ENCODE results near the gene CHD5.

Gene CHD5

GRCh38 chr1:6184083-6184783 lies 4.1 kb upstream of the CHD5 start:
- H3K4me2 ChIP-seq (ENCODE audit: low read depth, low read length): no peak overlapping the region
- TF ChIP-seq CTCF (IDR thresholded peaks at IDR 0.05; ENCODE audit: low read length) (no peak), EZH2phosphoT487 (IDR thresholded peaks at IDR 0.05; ENCODE audit: low read length) (no peak), EZH2 (optimal IDR thresholded peaks at IDR 0.05; ENCODE audit: low read depth, low read length) (no peak)
- H2AFZ ChIP-seq (ENCODE audit: low read length): no peak overlapping the region
- H3K4me1 ChIP-seq (ENCODE audit: low read length): no peaks in the 10 kb centered on the region
- no peak overlapping the region for H3K27ac ChIP-seq (ENCODE audit: low read length)
- peaks cover 33% of the 10 kb centered on the region for H4K20me1 ChIP-seq (ENCODE audit: insufficient read depth, low read length)
- no peak for DNase-seq
- H3F3A ChIP-seq (ENCODE audit: insufficient read depth, low read length): peaks cover 16% of the 10 kb centered on the region
- H3K27me3 ChIP-seq (replicated peaks; ENCODE audit: insufficient read depth, low read length): peaks cover 12% of the 10 kb centered on the region
- H3K9me3 ChIP-seq (replicated peaks; ENCODE audit: insufficient read depth, low read length): no peaks in the 10 kb centered on the region
- no peak overlapping the region for H3K4me3 ChIP-seq (ENCODE audit: low read length)
- H3K9ac ChIP-seq (ENCODE audit: low read length): no peak overlapping the region
- no peaks in the 10 kb centered on the region for H3K9me2 ChIP-seq (replicated peaks; ENCODE audit: insufficient read depth, low read length)
- peaks cover 22% of the 10 kb centered on the region for H3K79me2 ChIP-seq (ENCODE audit: low read length)
- H3K36me3 ChIP-seq (replicated peaks; ENCODE audit: insufficient read depth, low read length): no peaks in the 10 kb centered on the region

DNA sequence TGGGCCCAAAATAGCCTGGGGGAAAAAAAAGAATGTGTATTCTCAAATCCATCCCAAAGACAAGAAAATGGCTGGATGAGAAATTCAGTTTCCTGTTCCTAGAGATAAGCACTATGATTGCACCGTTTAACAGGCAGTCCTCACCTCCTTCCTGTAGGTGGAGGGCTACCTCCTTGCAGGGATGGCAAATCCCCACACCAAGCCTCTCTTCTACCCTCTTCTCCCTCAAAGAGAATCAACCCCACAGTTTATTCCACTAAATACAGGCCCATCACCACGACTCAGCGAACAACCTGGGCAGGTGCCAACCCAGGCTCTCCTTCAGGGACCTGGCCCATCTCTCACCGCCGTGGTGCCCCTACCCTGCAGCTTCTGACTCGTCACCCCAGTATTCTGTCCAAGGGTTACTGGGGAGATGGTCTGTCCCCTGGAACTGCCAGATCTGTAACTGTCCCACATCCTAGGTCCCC lies 3.4 kb upstream of the CHD5 start:
- DNase-seq: no peak
- no peaks in the 10 kb centered on the region for H3K4me1 ChIP-seq (ENCODE audit: low read length)

GRCh38 chr1:6181347-6181770 lies 1.2 kb upstream of the CHD5 start:
- no peaks in the 10 kb centered on the region for H3K4me1 ChIP-seq (ENCODE audit: low read length)
- H3K9me3 ChIP-seq (replicated peaks; ENCODE audit: insufficient read depth, low read length): no peaks in the 10 kb centered on the region
- peaks cover 16% of the 10 kb centered on the region for H3F3A ChIP-seq (ENCODE audit: insufficient read depth, low read length)
- H3K79me2 ChIP-seq (ENCODE audit: low read length): no peaks in the 10 kb centered on the region
- peaks cover 40% of the 10 kb centered on the region for H3K27me3 ChIP-seq (replicated peaks; ENCODE audit: insufficient read depth, low read length)
- H3K27ac ChIP-seq (ENCODE audit: low read length): no peak overlapping the region
- no peak overlapping the region for H3K9ac ChIP-seq (ENCODE audit: low read length)
- TF ChIP-seq EZH2 (optimal IDR thresholded peaks at IDR 0.05; ENCODE audit: low read depth, low read length): no peak
- TF ChIP-seq EZH2phosphoT487 (IDR thresholded peaks at IDR 0.05; ENCODE audit: low read length): no peak
- TF ChIP-seq CTCF (IDR thresholded peaks at IDR 0.05; ENCODE audit: low read length): no peak
- no peak overlapping the region for H3K4me2 ChIP-seq (ENCODE audit: low read depth, low read length)
- no peak overlapping the region for H3K4me3 ChIP-seq (ENCODE audit: low read length)
- H3K9me2 ChIP-seq (replicated peaks; ENCODE audit: insufficient read depth, low read length): no peaks in the 10 kb centered on the region
- H3K36me3 ChIP-seq (replicated peaks; ENCODE audit: insufficient read depth, low read length): no peaks in the 10 kb centered on the region
- H4K20me1 ChIP-seq (ENCODE audit: insufficient read depth, low read length): peaks cover 11% of the 10 kb centered on the region; the same call in 1 of the 2 replicates
- H2AFZ ChIP-seq (ENCODE audit: low read length): no peak overlapping the region
- no peak for DNase-seq

More for the DNA sequence above, 3.4 kb upstream of the CHD5 start:
- Histone ChIP-seq H2AFZ (ENCODE audit: low read length) (no peak overlapping the region), H3K9me3 (replicated peaks; ENCODE audit: insufficient read depth, low read length) (no peaks in the 10 kb centered on the region), H3K9ac (ENCODE audit: low read length) (no peak overlapping the region), H3K4me2 (ENCODE audit: low read depth, low read length) (no peak overlapping the region), H3K79me2 (ENCODE audit: low read length) (peaks cover 15% of the 10 kb centered on the region), H3K36me3 (replicated peaks; ENCODE audit: insufficient read depth, low read length) (no peaks in the 10 kb centered on the region), H3K4me3 (ENCODE audit: low read length) (no peak overlapping the region), H3K27ac (ENCODE audit: low read length) (no peak overlapping the region), H3K9me2 (replicated peaks; ENCODE audit: insufficient read depth, low read length) (no peaks in the 10 kb centered on the region), H3K27me3 (replicated peaks; ENCODE audit: insufficient read depth, low read length) (peaks cover 18% of the 10 kb centered on the region), H3F3A (ENCODE audit: insufficient read depth, low read length) (peaks cover 16% of the 10 kb centered on the region), H4K20me1 (ENCODE audit: insufficient read depth, low read length) (peaks cover 26% of the 10 kb centered on the region)
- TF ChIP-seq CTCF (IDR thresholded peaks at IDR 0.05; ENCODE audit: low read length): no peak
- no peak for TF ChIP-seq EZH2 (optimal IDR thresholded peaks at IDR 0.05; ENCODE audit: low read depth, low read length)
- TF ChIP-seq EZH2phosphoT487 (IDR thresholded peaks at IDR 0.05; ENCODE audit: low read length): no peak

Data from MM.1S (cell line).